ENCODE results near the gene WDR41. TPM values are rescaled to one million over a fixed set of nuclear protein-coding genes. Genes with fewer than 3 reads are reported as not detected.
"Not testable (repeated sequence)": the region's sequence is repeated elsewhere in the genome, so short reads cannot be mapped to it uniquely, and the experiment has no call there.

WDR41 gene
- total RNA-seq, 1 donor from 2014 or later = 66.2 TPM

- DNase-seq (ENCODE audit: low read depth) = no peak
- no peak for TF ChIP-seq CTCF (conservative IDR thresholded peaks at IDR 0.05; ENCODE audit: low read depth, low read length)
Observed at GRCh38 chr5:77499441-77499840, 7.3 kb upstream of the WDR41 start.

GRCh38 chr5:77498952-77499351 lies 6.8 kb upstream of the WDR41 start:
- H3K4me3 ChIP-seq (ENCODE audit: low read depth, low read length) = no peak overlapping the region
- no peak for DNase-seq (ENCODE audit: low read depth)
- no peak for TF ChIP-seq CTCF (conservative IDR thresholded peaks at IDR 0.05; ENCODE audit: low read depth, low read length)

More at GRCh38 chr5:77499441-77499840, 7.3 kb upstream of the WDR41 start:
- H3K4me3 ChIP-seq (ENCODE audit: low read depth, low read length) = no peak overlapping the region

- no peak overlapping the region for H3K4me3 ChIP-seq (ENCODE audit: low read depth, low read length)
- DNase-seq (ENCODE audit: low read depth) = no peak
- no peak for TF ChIP-seq CTCF (conservative IDR thresholded peaks at IDR 0.05; ENCODE audit: low read depth, low read length)
Observed at GRCh38 chr5:77494935-77495334, 2.8 kb upstream of the WDR41 start.

DNA sequence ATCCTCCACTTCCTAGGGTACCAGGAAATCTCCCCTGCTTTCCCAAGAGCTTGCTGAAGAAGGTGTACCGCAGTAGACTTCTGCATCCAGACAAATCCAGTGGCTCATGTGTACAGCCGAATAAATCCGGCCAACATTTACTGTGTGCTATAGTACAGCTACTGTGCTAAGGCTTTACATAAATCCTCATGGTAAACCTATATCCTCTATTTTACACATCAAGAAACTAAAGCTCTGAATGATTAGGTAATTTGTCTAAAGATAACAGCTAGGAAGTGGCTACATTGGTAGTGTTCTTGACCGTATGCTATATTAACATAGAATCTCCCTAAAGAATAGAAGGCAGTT lies 511 bp upstream of the WDR41 start:
- no peak for DNase-seq (ENCODE audit: low read depth)
- H3K4me3 ChIP-seq (ENCODE audit: low read depth, low read length) = peak overlapping the region; percentile 91
- TF ChIP-seq CTCF (conservative IDR thresholded peaks at IDR 0.05; ENCODE audit: low read depth, low read length) = no peak

- DNase-seq (ENCODE audit: low read depth) = not testable (repeated sequence)
- H3K4me3 ChIP-seq (ENCODE audit: low read depth, low read length) = peak overlapping the region; percentile 91
Observed at GRCh38 chr5:77490741-77491344, 1.3 kb downstream of the WDR41 start.

GRCh38 chr5:77486344-77486962 lies 5.7 kb downstream of the WDR41 start:
- DNase-seq (ENCODE audit: low read depth) = no peak
- TF ChIP-seq CTCF (conservative IDR thresholded peaks at IDR 0.05; ENCODE audit: low read depth, low read length) = no peak
- no peak overlapping the region for H3K4me3 ChIP-seq (ENCODE audit: low read depth, low read length)

- TF ChIP-seq CTCF (conservative IDR thresholded peaks at IDR 0.05; ENCODE audit: low read depth, low read length) = no peak
- H3K4me3 ChIP-seq (ENCODE audit: low read depth, low read length) = no peak overlapping the region
- DNase-seq (ENCODE audit: low read depth) = no peak
Observed at GRCh38 chr5:77483682-77484081, 8.4 kb downstream of the WDR41 start.

DNA sequence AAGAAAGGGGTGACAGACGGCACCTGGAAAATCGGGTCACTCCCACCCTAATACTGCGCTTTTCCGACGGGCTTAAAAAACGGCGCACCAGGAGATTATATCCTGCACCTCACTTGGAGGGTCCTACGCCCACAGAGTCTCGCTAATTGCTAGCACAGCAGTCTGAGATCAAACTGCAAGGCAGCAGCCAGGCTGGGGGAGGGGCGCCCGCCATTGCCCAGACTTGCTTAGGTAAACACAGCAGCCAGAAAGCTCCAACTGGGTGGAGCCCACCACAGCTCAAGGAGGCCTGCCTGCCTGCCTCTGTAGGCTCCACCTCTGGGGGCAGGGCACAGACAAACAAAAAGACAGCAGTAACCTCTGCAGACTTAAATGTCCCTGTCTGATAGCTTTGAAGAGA lies 17.1 kb downstream of the WDR41 start:
- DNase-seq (ENCODE audit: low read depth) = not testable (repeated sequence)

GRCh38 chr5:77468875-77469274 lies 23.2 kb downstream of the WDR41 start:
- DNase-seq (ENCODE audit: low read depth); H3K4me3 ChIP-seq (ENCODE audit: low read depth, low read length): not testable (repeated sequence)

More for the DNA sequence above, 17.1 kb downstream of the WDR41 start:
- not testable (repeated sequence) for H3K4me3 ChIP-seq (ENCODE audit: low read depth, low read length)

All from epithelial cell of proximal tubule (primary cell).